GM19395 (cell line): ENCODE results near the gene SPCS3.
"Not testable (repeated sequence)": the region's sequence is repeated elsewhere in the genome, so short reads cannot be mapped to it uniquely, and the experiment has no call there.

Experiments used
- ATAC-seq: cut with Tn5 transposase; IDR thresholded peaks from one replicate; pipeline ENCODE4 v1.9.1; 2021; ENCODE audit warnings: mild to moderate bottlenecking, moderate library complexity; ENCODE audit not compliant: unreplicated experiment

SPCS3 gene

GRCh38 chr4:176319704-176320339, at the start of gene SPCS3:
Gene SPCS3 (plus strand): TSS chr4:176319966. CDS start chr4:176320077, 111 bp downstream.
- ATAC-seq, result peak; percentile 91

DNA sequence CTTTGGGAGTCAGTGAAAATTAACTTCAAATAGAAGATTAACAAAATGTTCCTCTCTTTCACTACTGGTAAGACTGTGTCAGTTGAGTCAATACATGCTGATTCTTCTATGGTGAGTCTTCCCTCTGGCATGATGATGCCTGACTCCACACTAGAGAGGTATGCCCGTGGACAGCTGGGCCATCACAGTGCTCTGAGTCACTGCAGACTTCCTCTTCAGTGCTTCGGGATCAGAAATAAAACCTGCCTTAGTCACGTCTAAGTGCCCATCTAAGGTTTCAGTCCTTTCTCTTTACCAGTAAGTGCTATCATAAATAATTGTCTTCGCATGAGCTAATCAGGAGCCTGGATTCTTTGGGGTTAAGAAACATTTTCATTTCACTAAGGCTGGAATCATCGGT, 49.1 kb upstream of the SPCS3 start:
- ATAC-seq, result no peak

GRCh38 chr4:176271749-176272148, 48.0 kb upstream of the SPCS3 start:
- no peak for ATAC-seq

- ATAC-seq, result no peak
Measured at GRCh38 chr4:176272799-176273198, 47.0 kb upstream of the SPCS3 start.

DNA sequence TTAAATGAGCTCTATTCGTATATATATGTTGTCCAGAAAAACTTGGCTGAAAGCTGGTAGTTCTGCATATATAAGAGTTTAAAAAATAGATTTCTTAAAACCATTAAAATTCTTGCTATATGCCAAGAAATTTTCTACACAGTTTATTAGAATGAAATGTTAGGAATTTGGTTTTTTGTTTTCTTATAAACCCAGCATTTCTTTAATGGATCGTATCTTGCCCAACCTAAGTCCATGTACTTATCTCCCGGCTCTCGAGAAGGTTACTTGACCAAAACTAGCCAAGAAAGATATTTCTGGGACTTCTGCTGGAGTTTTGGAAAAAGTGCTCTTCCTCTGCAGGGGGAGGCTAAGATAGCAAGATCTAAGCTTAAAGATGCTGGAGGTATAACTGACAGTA, 46.0 kb upstream of the SPCS3 start:
- ATAC-seq, result no peak

- no peak for ATAC-seq
Measured at GRCh38 chr4:176274441-176274840, 45.3 kb upstream of the SPCS3 start.

DNA sequence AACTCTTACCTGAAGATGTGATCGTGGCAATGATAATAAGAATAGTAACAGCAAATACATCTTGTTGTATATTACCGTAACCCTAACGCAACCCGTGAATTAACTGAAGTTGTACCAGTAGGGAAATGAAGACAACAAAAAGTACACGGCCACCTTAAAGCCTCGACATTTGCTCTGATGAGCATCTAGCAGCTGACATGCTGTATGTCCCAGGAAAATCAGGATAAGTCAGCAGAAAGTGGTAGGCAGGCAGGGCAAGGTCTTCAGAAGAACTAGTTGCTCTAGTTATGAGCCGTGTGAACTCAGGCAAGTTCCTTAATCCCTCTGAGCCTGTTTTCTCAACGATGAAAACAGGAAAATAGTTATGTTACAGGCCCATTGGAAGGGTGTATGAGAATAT, 43.1 kb upstream of the SPCS3 start:
- no peak for ATAC-seq

DNA sequence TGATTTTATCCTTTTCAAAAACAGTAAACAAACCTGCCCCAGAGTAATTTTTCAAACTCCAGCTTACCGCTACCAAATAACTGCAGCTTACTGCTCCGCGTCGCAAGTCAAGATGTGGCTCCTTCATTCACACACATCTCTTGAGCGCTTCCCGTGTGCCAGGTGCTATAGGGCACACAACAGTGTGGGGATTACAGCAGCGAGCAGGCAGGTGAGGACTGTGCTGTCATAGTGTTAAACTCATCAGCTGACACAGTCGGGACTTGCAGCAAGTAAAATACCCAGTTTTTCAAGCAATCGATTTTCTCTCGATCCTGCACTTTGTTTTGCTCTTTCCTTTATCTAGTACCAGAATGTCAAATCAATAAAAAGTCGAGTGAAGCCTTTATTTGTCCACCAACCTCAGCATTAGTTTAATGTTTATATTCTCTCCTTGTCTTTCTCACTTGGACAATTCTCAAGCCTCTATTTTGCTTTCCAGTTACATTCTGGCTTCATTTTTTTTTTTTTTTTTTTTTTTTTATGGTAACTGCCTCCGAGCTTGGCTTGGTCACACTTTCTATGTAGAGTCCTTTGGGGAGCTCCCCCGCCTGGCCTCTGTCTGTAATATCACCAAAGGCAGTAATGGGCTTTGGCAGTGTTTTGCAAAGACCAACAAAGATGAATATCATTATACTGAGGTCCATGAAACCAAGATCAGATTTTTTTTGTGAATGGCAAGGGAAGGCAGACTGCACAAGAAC, 42.4 kb upstream of the SPCS3 start:
- ATAC-seq, result peak; percentile 78

DNA sequence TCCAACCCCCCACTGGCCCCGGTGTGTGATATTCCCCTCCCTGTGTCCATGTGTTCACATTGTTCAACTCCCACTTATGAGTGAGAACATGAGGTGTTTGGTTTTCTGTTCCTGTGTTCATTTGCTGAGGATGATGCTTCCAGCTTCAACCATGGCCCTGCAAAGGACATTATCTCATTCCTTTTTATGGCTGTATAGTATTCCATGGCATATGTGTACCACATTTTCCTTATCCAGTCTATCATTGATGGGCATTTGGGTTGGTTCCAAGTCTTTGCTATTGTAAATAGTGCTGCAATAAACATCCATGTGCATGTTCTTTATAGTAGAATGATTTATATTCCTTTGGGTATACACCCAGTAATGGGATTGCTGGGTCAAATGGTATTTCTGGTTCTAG, 40.2 kb upstream of the SPCS3 start:
- ATAC-seq, result not testable (repeated sequence)

DNA sequence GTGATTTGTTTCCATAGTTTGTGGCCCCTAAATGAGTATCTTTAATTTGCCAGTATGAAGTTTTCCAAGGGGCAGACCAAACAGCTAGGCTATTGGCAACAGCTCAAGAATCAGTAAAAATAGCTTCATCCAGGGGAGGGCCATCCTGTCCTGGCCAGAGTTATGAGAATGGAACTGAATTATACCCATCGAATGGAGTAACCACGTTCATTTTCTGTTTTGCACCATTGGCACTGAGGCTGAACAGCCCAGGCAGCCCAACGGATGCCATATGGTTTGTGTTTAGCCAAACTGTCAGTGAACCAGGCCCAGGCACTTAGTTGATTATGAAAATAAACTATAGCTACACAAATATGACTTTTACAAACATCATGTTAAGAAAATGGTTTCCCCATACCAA, 33.0 kb upstream of the SPCS3 start:
- no peak for ATAC-seq

- no peak for ATAC-seq
Measured at GRCh38 chr4:176287546-176287945, 32.2 kb upstream of the SPCS3 start.

DNA sequence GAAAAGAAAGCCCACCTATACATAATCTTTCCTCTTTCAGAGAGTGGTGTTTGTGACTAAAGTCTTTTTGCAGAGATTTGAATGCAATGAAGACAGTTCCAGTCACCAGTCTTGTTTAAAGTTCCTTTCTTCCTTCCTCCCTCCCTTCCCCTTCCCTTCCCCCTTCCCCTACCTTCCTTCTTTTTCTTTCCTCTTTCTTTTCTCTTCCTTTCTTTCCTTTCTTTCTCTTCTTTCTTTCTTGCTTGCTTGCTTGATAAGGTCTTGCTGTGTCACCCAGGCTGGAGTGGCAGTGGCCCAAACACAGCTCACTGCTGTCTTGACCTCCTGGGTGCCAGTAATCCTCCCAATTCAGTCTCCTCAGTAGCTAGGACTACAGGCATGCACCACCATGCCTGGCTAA, 31.7 kb upstream of the SPCS3 start:
- no peak for ATAC-seq

GRCh38 chr4:176289561-176289960, 30.2 kb upstream of the SPCS3 start:
- ATAC-seq, result no peak

DNA sequence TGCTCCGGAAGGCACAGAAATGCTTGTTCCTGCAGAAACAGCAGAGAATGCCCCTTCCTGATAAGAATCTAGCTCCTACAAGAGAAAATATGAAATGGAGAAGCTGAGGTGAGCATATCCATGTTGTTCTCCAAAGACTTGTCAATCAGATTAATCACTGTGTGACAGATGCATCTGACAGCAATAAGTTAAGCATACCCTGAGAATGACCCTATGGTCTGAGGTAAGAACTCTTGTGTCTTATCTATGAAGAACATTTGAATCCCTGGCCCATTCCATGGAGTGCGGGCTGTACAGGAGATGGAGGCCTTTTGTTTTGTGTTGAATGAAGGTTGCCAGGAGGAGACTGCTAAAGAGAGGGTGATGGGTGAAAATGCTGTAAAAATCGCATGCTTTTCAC, 29.2 kb upstream of the SPCS3 start:
- no peak for ATAC-seq

GRCh38 chr4:176291748-176292147, 28.0 kb upstream of the SPCS3 start:
- no peak for ATAC-seq

DNA sequence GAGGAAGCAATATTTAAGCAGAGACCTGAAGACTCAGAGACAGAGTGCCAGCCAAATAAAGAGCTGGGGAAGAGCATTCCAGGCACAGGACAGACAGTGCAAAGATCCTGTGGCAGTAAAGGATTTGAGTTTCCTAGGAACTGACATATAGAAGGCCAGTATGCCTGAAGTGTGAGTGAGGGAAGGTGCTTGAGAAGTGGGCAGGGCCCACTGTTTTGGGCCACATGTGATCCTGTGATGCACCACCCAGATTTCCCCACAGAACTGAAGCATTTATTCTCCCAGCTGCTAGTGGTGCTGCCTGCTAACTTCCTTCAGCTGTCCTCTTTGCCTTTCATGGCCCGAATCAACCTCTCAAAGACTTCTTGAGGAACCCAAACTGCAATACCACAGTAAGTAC, 26.8 kb upstream of the SPCS3 start:
- no peak for ATAC-seq

DNA sequence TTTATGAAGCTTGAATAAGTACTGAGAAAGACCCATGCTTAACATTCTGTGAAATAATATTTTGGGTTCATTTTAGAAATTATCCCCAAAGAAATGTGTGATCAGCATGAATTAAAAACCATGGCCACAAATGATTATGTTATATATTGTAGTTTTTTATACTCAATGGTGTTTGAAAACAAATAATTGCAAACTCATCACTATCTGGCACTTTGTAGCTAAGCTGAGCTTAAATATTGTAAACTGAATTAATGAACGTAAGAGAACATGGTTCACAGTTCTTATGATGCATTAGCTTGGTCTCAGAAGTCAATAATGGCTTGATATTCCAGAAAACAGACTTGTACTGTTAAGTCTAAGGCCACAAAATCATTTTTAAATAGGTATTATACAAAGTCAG, 26.1 kb upstream of the SPCS3 start:
- no peak for ATAC-seq

GRCh38 chr4:176295907-176296306, 23.9 kb upstream of the SPCS3 start:
- not testable (repeated sequence) for ATAC-seq

- no peak for ATAC-seq
Measured at GRCh38 chr4:176298664-176299063, 21.1 kb upstream of the SPCS3 start.

GRCh38 chr4:176300036-176300435, 19.7 kb upstream of the SPCS3 start:
- ATAC-seq, result no peak

DNA sequence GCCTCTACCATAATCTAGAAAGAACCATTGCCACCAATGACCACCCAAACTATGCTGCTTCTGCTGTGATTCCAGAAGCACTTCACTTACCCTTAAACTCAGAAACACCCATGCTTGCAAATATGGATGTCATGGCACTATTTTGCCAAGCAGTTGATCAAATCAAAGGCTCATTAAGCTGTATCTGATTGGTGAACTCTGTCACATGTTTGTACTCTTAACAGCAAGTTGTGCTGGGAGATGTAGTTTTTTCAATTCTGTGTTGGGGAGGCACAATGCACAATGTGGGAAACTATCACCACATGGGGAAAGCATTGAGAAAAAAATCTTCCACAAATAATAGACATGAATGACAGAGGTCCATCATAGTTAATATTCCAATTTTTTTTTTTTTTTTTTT, 19.2 kb upstream of the SPCS3 start:
- peak; percentile 67 for ATAC-seq
